Hematopoietic multipotent progenitor cell treated with erythropoietin and hydrocortisone succinate and interleukin-3 and kit ligand, for 8 days (in vitro differentiated cells): ENCODE measurements around the gene ROR1.

Source experiments
- DNase-seq: peaks from one replicate; pipeline ENCODE4 v3.0.0-alpha.2; 2015

Gene ROR1

GRCh38 chr1:63916485-63917360 lies 142.9 kb downstream of the ROR1 start:
- no peak for DNase-seq

GRCh38 chr1:63917571-63918417 lies 144.0 kb downstream of the ROR1 start:
- DNase-seq = peak; percentile 27

- DNase-seq = no peak
Measured at GRCh38 chr1:63918418-63918945, 144.7 kb downstream of the ROR1 start.

- DNase-seq = no peak
Measured at GRCh38 chr1:63920154-63921117, 146.6 kb downstream of the ROR1 start.

- no peak for DNase-seq
Measured at GRCh38 chr1:63921359-63921758, 147.5 kb downstream of the ROR1 start.

- DNase-seq = no peak
Measured at GRCh38 chr1:63921802-63922201, 148.0 kb downstream of the ROR1 start.

- DNase-seq = no peak
Measured at GRCh38 chr1:63922848-63923247, 149.0 kb downstream of the ROR1 start.

- DNase-seq = no peak
Measured at GRCh38 chr1:63923302-63923701, 149.5 kb downstream of the ROR1 start.

- no peak for DNase-seq
Measured at GRCh38 chr1:63924600-63924999, 150.8 kb downstream of the ROR1 start.

GRCh38 chr1:63928186-63929105 lies 154.6 kb downstream of the ROR1 start:
- no peak for DNase-seq

- no peak for DNase-seq
Measured at GRCh38 chr1:63929106-63929478, 155.3 kb downstream of the ROR1 start.

GRCh38 chr1:63931468-63931867 lies 157.7 kb downstream of the ROR1 start:
- no peak for DNase-seq

- no peak for DNase-seq
Measured at GRCh38 chr1:63934697-63935096, 160.9 kb downstream of the ROR1 start.

GRCh38 chr1:63935143-63935542 lies 161.3 kb downstream of the ROR1 start:
- no peak for DNase-seq

GRCh38 chr1:63935553-63935952 lies 161.7 kb downstream of the ROR1 start:
- no peak for DNase-seq

- DNase-seq = no peak
Measured at GRCh38 chr1:63936276-63936675, 162.5 kb downstream of the ROR1 start.

GRCh38 chr1:63936801-63937200 lies 163.0 kb downstream of the ROR1 start:
- DNase-seq = no peak

- DNase-seq = no peak
Measured at GRCh38 chr1:63937461-63938022, 163.7 kb downstream of the ROR1 start.

GRCh38 chr1:63940440-63940839 lies 166.6 kb downstream of the ROR1 start:
- DNase-seq = no peak

- DNase-seq = no peak
Measured at GRCh38 chr1:63943393-63943792, 169.6 kb downstream of the ROR1 start.

- DNase-seq = no peak
Measured at GRCh38 chr1:63945943-63946342, 172.1 kb downstream of the ROR1 start.
